HG02884 (cell line): ENCODE results near the gene COL17A1.

Source experiments
- ATAC-seq: cut with Tn5 transposase; IDR thresholded peaks from one replicate; pipeline ENCODE4 v1.9.1; 2021; ENCODE audit warnings: mild to moderate bottlenecking, moderate library complexity; ENCODE audit not compliant: unreplicated experiment

COL17A1 gene

DNA sequence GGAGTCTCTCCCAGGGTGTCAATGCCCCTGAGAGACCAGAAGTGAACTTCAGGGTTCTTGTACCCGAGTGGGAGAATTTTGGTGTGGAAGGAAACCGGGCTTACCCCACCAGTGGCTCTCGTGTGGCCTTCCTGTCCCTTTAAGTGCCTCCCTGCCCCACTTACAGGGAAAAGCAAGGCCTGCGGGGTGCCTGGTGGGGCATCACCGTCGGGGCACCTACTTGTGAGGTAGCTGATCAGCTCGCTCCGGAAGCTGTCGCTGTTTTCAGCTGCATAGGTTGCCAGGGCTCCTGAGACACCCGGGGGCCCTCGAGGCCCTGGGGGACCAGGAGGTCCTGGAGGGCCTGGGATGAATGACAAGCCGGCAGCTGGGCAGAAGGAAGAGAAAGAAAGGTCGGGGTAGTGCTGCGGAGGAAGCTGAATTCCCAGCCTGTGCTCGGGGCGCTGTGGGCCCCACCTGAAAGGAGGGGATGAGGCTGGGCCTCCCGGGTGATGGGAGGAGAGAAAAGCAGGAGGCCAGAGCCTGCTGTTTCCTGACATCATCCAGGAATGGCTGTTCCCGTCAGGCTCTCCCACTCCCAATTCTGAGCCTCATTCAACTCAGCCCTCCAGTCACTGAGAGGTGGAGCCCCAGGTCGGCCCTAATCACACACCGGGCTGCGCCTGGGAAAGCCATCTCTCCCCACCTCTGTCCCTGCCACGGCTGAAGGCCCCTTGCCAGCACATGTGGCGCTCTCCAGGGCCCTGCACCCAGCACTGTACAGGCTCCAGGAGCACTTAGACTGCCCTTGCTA is 51.1 kb downstream of the COL17A1 start:
- ATAC-seq: no peak

DNA sequence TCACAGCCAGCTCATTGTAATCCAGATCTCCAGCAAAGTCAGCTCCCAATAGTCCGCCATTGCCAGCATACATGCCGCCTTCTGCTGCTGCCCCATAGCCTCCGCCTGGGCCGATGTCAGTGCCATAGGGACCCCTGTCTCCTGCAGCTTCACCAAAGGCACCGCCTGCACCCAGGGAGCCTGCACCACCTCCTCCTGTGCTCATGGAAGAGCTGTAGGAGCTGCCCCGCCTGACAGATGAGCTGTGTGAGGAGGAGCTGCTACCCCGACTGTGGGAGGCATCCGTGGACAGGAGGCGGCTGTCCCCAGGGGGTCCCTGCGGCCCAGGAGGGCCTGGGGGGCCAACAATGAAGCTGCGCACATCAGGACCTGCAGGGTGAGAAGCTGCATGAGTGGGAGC is 51.7 kb downstream of the COL17A1 start:
- ATAC-seq: no peak

DNA sequence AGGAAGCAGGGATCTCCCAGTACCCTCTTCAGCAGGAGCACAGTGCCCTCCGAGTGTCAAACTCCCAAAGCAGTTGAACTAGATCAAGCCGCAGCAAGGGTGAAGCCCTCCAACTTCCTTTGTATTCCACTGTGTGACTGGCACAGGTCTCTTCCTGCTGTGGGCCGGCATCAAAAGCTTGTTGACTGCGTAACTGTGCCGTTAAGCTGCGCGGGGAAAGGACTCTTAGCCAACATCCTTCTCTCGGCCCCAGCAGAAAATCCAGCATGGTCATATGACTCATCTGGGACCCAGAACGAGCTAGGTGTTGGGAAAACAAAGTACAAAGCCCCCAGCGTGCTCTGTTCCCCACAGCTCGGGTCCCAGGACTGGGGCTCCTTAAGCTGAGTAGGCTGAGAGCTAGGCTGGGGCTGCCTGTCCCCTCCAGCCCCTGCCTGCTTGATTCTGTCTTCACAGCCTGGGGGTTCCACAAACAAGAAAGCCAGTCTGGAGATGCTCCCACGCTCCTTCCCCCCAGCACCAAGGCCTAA is 52.2 kb downstream of the COL17A1 start:
- ATAC-seq: no peak

DNA sequence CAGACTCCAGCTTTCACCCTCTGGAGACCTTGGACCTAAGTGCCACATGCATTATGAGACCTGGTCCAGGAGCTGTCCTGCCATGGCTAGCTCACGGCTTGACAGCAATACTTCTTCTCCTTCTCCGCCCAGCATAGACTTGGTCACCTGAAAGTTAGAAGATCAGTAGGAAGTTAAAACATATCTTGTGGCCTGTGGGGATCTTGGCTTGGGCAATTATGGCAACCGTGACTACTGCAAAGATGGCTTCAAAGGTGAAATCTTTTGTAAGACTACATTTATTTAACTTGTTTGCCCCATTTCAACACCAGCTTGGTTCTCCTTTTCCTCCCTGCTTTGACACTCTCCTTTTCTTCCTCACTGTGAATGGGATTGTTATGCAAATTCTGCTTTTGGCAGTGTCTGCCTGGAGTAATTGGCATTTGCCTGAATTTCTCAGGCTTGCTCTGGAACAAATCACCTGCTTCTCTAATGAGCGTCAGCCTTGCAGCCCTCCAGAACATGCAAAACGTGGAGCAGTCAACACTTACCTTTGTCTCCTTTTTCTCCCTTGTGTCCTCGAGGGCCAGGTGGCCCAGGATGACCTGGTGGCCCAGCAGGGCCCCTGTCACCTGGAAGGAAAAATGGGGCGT is 53.4 kb downstream of the COL17A1 start:
- ATAC-seq: no peak

DNA sequence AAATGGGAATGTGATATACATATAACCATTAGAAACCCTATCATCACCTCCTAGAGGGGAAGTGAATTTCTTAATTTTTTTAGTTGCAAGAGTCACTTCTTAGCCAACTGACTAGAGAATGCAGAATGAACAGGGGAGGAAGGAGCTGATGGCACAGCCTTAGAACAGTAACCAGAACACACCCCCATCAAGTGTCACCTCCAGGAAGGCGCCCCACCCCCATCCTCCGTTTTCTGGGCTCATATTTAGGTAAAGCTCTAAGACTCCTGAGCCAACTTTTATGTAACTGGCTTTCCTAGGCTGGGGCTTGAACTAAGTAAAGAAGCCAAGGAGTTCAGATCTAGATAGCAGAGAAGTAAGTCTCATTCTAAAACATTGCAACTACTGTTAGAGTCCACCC is 54.0 kb downstream of the COL17A1 start:
- ATAC-seq: no peak

DNA sequence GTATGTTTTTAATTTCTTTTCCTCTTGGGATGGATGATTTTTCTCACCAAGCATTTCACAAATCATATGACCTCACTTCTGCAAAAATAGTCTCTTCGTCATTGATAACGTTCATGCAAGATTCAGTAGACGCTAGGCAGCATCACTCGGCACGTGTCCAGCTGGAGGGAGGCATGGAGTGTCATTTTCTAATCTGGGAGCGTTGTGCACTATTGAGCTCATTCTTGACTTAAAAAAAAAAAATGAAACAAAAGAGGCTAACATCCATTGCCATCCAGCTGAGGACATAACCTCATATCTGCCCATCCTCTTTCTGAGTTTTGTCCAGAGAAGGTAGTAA is 56.2 kb downstream of the COL17A1 start:
- no peak for ATAC-seq

DNA sequence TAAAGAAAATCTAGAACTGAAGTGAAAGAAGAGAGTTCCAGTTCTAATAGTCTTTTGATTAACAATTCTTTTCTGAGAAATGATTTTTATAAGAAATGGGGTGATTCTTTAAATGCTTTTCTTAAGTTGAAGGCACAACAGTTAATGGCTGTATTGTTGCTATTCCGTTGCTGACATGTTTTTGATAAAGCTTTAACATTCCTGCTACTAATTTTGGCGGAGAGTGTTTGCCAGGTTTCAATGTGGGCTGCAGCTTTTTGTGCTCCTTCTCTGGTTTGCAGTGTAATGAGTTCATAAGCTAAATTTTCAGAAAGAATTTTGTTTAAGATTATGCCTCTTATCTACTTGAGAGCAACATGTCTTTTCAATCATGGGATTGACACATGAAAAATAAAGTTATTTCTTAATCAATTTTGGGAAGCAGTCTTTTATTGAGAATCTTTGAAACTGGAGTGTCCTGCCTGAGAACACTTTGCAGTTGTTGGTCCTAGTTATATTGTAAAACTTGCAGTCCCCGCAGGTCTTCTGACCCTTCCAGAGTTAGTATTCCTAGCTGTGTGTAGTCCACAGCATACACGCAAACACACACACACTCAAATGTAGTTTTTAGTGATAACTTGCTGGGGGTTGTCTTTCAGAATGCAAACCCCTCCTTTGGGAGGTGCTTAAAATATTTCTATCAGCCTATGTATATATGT is 56.7 kb downstream of the COL17A1 start:
- no peak for ATAC-seq

DNA sequence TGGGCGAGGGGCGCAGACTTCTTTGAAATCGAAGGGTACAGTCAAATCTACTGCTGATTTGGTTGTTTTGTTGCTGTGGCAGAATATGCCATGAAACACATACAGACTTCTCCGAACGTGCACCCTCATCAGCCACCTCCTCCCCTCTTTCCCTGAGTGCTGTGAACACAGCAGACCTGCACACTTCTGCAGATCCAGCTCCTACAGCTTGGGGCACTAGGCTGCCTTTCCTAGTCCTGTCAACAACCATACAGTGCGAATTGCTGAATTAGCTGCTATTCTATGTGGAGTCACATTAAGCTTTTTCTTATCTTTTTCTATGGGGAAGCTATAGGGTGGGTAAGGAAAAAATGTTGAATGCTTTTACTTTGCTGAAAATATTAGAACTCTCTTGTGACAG is 57.5 kb downstream of the COL17A1 start:
- ATAC-seq: no peak

DNA sequence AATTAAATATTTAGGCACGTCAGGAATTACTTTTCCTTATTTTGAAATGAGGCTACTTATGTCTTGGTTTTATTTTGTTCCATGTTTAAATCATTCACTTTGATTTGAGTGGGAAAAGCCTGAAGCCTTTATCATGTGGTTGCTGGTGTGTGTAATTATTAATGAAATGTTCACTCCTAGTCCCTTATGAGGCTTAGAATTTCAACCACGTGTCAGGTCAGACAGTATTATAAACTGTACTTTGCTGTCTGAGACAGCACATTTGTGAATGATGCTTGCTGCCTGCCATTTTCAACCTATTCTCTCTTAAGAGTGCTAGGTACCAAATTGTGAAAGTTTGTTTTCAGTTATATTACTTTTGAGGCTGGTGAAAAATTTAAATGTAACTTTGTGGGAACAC is 58.9 kb downstream of the COL17A1 start:
- ATAC-seq: no peak

DNA sequence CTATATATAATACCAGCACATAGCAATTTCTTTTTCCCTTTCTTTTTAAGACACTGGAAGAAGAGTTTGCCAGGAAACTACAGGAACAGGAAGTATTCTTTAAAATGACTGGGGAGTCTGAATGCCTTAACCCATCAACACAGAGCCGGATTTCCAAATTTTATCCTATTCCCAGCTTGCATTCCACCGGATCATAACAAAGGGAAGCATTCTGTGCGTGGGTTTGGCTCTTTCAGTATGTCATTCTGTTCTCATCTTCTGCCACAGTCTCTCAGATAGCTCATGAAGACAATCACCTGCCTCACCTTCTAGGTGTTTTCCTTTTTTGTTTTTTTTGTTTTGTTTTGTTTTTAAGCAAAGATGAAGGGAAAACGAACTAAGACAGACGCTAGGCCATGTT is 60.2 kb downstream of the COL17A1 start:
- ATAC-seq: no peak

DNA sequence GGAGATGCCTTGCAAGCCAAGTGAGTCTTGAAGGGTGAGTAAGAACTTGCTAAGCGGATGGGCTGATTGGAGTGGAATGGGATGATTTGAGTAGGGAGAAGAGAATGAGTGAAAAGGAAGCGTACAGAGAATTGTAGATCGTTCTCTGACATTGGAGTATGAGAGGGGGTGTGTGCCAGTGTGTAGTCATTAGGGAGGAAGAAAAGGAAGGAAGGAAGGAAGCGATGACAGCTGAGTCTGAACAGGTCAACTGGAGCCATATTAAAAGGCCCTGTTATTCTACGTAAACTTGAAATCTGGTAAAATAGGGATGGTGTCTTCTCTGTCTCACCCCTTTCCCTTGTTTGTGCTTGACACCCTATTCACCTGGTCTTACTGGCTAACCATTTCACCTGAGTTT is 63.7 kb downstream of the COL17A1 start:
- no peak for ATAC-seq

DNA sequence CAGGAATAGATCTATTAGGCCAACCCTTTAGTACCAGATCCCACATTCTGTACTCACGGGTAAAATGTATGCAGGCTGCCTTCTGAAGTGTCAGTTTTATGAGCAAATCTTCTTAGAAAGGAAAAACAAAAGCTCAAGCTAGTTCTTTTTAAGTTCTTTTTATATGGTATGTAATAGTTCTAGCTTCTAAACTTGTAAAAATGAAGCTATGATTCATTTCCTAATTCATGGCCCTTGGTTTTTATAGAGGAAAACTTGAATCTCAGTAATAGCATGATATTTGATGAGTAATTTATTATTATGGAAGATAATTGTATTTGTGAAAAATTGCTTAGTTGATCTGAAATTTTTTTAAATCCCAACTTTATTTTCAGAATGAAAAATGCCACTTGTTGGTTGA is 64.4 kb downstream of the COL17A1 start:
- ATAC-seq: no peak

DNA sequence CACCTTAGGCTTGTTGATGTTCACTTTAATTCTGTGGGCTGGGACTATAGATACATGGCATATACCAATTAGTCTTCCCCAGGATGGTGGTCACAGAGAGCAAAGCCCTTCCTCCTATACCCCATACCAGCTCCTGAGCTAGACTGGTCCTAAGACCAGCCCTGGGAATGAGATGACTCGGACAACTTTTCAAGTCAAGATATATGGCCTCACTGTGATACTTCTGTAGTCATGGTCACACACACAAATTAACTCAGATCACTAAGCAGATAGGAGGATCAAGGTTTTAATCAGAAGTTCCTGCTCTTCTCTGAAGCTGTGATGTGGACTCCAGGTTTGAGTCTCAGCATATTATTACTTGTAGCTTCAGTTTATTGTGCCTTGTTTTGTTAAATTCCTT is 65.7 kb downstream of the COL17A1 start:
- ATAC-seq: no peak

DNA sequence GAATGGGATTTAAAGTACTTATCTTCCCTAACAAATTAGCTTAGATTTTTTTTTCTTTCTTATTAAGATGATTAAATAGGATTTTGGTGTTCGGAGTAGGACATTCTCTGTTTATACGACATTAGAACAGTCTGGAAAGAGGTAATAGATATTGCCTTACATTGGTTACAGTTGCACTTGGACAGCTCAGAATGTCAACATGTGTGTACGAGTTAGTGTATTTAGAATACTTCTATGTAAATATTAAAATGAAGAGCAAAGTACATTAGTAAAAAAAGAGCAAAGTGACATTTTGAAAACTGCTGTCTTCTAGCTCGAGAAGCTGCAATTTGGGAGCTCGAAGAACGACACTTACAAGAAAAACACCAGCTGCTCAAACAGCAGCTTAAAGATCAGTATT is 67.2 kb downstream of the COL17A1 start:
- no peak for ATAC-seq

DNA sequence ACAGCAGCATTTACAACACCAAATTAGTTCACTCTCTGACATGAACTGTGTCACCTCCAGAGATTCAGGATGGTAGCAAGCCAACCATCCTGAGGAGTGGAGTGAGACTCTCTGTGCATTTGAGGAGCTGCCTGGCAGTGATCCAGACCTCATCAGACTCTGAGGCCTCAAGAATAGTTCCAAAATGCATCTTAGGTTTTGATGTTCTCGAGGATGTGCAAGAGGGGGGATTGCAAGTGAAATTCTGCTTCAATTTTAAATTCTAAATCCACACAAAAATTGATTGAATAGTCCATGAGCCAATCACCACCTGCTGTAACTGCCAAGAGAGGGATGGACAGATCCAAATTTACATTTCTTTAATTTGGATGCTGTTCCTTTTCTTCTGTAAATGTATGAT is 69.0 kb downstream of the COL17A1 start:
- no peak for ATAC-seq

DNA sequence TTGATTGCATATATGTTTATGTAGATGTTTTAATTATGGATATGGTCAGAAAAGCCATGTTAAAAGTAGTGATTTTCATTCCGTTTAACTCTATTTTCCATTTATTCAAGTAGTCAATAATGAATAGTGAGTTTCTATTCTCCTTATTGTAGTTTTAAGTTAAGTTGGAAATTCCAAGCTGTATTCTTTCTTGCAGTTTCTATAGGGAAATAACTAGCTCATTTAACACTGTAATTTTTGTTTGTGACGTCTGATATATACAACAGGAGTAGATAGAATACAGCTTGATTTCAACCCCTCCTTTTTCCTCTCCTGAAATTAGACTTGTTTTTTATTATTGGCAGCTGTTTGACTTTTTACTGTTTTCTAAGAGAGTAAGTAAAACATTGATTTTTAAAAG is 71.5 kb downstream of the COL17A1 start:
- ATAC-seq: no peak

DNA sequence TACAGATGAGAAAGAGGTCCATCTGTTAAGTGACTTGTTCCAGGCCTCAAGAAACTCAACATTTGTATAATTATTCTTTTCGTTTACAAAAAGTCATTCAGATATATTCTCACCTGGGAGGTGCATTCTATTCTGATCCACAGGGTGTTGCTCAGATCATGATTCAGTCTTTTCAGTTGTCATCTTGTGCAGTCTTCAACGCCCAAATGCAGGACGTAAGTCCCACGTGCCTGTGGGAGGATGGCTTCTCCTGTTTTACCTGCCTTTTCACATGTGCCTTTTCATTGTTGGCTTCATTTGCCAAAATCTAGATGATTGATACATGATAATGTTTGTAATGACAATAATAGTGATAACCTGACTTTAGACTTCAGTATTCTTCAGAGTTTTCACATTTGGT is 72.2 kb downstream of the COL17A1 start:
- ATAC-seq: no peak

DNA sequence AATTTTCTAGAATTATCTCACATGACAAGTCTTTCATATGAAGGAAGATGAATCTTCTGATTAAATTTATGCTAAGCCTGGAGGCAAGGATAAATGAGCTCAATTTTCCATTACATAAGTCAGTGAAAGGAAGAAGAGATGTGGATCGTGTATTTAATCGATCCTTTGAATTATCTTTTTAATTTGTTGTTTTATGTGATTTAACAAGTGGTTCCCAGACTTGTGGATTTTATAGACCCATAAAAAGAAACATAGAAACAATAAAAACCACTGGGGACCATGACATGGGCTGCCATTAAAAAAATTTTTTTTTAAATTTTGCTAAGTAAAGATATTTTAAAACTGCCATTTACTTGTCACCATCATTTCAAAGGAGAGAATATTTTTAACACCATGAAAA is 73.8 kb downstream of the COL17A1 start:
- ATAC-seq: no peak

DNA sequence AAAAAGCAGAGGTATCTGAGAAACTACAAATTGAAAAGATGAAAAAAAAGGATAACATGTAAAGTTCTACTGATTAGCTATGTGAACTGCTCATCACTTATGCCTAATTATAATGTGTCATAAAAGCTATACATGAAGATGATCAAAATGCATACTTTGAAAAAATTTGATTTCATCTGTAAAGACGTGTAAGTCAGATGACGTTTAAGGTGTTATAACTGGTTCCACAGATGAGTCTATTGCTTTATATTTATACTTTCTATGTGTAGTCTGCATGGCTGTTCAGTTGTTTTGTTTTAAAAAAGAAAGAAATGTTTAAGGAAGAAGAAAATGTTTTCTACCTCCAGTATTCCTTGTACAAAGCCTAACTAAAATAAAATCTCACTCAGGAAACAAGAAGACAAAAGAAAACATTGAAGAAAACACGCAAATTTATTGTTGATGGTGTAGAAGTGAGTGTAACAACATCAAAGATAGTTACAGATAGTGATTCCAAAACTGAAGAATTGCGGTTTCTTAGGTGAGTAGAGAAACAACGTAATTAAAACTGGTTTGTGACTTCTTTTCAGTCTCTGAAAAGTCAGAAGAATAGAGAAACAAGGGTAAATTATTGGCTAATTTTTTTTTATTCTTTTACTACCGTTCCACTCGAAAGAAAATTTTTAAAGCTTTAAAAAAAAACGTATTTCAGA is 80.4 kb downstream of the COL17A1 start:
- no peak for ATAC-seq

DNA sequence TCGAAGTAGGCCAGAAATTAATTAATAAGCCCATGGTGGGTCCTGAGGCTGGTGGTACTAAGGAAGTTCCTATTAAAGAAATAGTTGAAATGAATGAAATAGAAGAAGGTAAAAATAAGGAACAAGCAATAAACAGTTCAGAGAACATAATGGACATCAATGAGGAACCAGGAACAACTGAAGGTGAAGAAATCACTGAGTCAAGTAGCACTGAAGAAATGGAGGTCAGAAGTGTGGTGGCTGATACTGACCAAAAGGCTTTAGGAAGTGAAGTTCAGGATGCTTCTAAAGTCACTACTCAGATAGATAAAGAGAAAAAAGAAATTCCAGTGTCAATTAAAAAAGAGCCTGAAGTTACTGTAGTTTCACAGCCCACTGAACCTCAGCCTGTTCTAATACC is 82.8 kb downstream of the COL17A1 start:
- no peak for ATAC-seq

DNA sequence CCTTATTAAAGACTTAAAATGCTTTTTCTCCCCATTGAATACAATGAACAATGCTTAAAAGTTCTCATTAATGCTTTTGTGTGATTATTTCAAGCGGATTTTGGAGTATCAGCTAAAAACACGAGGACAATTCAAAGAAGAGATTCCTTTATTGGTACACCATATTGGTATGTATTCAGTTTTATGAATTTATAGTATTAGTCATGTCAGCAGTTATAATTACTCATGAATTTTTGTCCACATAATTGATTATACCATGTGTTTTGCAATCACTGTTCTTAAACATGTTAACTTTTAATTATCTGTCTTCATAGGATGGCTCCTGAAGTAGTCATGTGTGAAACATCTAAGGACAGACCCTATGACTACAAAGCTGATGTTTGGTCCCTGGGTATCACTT is 86.9 kb downstream of the COL17A1 start:
- no peak for ATAC-seq

DNA sequence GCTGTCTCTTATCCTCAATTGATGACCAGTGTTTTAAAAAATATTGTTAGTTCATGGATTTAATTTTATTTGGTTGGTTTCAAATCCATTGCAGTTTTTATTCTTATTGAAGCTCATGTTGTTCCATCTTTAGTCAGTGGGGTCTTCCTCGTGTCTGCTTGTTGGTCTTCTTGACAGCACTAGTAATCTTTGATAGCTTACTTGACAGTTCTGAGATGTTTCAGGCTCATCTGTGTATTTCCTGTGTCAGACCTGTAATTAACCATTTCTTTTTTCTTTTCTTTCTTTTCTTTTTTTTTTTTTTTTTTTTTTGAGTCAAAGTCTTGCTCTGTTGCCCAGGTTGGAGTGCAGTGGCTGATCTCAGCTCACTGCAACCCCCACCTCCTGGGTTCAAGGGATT is 90.5 kb downstream of the COL17A1 start:
- no peak for ATAC-seq
